ENCODE measurements around the gene LDAH.

Gene LDAH

GRCh38 chr2:20682167-20682920 lies 140.6 kb downstream of the LDAH start:
- DNase-seq (ENCODE audit: low read depth), result no peak

DNA sequence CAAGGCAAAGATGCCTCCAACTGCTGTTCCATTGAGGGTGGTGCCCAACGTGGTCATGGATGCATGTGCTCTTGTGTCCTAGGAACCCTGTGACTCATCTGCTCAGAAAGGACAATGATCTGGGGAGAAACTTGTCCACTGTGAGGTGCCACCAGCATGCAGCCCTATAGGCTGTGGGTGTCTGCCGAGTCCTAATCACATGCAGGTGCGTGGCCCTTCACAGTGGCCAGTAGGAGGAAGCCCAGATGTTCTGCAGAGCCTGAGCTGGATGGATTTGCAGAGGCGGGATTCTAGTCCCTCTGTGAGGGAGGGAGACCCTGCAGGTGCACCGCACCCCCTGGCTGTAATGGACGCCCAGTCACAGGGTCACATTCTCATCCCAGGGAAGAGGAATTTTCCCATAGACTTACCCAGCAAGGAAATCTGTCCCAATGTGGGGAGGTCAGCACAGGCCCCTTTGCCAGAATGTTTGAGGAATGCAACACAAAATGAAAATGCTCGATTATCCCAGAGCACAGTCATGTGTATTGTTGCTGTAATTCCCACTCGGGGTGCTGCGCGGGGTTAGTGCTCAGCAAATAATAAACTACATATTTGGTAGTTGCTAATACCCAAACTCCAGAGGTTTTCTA lies 142.0 kb downstream of the LDAH start:
- DNase-seq (ENCODE audit: low read depth), result no peak

GRCh38 chr2:20678780-20679179 lies 144.1 kb downstream of the LDAH start:
- no peak for DNase-seq (ENCODE audit: low read depth)

DNA sequence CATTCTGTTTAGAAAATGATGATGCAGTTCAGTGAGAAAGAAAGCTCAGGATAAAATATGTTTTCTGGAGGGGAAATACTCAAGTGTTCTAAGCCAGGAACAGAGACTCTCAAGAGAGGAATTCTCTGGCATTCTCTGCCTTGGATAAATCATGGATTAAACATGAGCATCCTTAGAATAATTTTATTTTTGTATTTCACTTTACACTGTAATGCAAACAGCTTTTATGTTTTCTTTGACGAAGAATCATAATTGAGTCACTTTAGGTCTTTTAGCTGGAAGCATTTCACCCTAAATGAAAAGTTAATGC lies 144.9 kb downstream of the LDAH start:
- DNase-seq (ENCODE audit: low read depth), result no peak

GRCh38 chr2:20677301-20678085 lies 145.4 kb downstream of the LDAH start:
- no peak for DNase-seq (ENCODE audit: low read depth)

DNA sequence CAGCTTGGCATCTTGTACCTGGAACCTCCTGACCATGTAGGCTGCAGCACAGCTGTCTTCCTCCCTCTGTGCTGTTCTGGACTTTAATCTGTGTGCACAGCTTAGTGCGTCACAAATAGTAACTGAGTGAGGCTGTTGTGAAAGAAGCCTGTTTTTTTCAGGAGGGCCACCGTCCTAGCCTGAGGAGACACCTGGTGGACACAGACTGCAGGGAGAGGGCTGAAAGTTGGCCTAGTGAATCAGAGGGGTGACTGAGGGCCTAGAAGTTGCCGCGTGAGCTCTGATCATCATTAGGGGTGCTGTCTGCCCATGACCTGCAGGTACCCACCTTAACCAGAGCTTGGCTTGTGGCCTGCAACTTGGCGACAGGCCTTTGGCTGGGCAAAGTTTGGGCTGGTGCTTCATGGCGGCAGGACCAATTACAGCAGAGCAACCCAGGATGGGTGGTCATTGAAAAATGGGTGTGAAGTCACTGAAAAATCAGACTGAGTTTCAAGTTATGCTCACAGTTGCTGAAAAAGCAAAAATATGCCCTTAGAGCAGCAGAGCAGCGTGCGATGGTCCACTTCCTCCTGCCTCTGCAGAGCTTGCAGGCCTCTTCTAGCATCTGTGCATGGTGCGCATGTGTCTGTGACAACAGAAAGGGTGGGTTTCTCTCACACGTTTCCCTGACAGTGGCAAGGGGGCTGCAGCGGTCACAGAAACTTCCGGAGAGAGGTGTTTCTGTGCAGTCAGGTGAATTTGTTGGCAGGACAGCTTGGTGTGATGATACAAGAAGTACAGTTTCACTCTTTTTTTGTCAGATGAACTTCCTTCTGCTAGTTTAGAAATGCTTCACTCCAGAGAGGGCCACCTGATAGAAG lies 146.3 kb downstream of the LDAH start:
- no peak for DNase-seq (ENCODE audit: low read depth)

GRCh38 chr2:20675701-20676352 lies 147.1 kb downstream of the LDAH start:
- no peak for DNase-seq (ENCODE audit: low read depth)

DNA sequence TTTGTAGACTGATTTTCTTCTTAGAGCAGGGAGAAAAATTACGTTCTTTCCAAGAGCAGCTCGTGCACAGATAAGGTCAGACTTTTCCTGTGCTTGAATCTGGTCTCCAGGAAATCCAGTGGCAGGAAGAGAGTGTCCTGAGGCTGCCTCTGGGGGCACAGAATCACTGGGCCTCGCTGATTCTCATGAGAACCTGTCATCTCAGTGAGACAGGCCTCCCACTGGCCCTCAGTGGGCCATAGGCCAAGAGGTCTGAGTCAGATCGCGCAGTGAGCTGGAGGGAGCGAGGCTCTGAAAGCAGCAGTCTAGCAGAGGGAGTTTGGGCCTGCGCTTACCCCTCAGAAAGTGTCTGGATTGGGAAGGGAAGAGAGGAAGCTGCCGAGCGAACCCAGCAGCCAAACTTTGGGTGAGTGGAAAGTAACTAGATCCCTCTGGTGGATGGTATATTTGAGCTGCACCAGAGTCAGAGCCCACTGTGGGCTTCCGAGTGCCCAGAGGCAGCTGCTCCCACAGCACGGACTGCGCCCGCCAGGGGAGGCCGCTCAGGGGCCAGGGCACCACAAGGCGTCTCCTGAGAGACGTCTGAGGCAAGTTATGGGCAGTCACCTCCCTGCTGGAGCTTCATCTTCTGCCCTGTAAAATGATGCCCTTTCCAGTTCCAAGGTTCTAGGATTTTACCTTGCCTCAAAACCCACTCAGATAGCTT lies 147.8 kb downstream of the LDAH start:
- DNase-seq (ENCODE audit: low read depth), result no peak

GRCh38 chr2:20674309-20674965 lies 148.5 kb downstream of the LDAH start:
- DNase-seq (ENCODE audit: low read depth), result no peak

DNA sequence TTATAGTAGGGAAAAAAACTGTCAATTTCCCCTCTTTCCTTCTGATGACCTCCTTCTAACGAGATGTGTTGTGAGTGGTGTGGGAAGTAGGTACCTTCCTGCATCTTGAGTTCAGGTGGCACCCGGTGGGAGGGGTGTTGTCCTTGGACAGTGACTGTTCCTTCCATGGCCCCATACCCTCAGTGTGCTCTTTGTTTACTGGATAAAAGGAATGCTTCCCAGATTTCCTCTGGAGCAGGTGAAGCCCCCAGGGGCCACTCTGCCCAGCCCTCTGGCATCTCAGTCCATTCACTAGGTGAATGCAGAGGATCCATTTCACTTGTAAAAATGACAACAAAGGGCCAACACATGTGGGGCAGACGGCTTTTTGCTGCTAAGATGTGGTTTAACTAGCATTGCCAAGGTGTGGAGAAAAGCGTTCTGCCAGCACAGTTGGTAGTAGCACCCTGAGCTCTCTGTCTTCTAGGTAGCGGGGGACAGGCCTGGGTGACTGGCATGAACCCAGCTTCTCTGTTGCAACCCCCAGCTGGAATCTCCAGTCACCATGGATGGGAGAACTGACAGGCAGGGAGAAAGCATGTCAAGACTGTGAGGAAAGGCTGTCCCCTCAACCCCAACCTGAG lies 149.1 kb downstream of the LDAH start:
- no peak for DNase-seq (ENCODE audit: low read depth)

GRCh38 chr2:20672201-20672951 lies 150.5 kb downstream of the LDAH start:
- no peak for DNase-seq (ENCODE audit: low read depth)

DNA sequence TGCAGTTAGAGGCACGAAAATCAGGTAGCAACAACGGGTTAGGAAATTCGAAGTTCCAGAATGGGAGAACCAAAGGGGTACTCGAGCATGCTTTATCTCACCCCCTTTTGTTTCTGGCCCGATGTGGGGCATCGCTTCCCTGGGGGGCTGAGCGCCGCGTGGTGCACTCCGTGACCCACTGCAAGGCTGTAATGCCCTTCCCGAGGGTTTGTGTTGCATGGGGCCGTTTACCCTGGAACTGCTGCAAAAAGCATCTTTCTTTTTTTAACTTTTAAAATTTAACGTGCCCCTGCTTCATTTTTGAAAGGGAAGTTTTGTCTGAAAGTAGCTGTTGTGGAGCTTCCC lies 151.2 kb downstream of the LDAH start:
- DNase-seq (ENCODE audit: low read depth), result no peak

DNA sequence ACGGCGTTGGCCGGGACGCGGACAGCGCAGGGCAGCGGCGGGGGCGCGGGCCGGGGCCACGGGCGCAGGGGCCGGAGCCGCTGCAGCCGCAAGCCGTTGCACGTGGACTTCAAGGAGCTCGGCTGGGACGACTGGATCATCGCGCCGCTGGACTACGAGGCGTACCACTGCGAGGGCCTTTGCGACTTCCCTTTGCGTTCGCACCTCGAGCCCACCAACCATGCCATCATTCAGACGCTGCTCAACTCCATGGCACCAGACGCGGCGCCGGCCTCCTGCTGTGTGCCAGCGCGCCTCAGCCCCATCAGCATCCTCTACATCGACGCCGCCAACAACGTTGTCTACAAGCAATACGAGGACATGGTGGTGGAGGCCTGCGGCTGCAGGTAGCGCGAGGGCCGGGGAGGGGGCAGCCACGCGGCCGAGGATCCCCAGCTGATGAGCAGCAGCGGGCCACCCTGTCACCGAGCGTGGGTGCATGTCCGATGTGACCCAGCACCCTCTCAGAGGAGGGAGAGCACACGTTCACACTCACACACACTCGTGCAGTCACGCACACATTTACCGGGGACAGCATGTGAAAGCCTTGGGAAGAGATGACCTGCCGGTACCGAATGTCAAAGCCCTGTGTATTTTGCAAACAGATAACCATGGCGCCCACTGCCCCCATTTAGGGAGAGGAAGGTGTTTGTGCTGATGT lies 151.7 kb downstream of the LDAH start:
- no peak for DNase-seq (ENCODE audit: low read depth)

- no peak for DNase-seq (ENCODE audit: low read depth)
These were observed 152.4 kb downstream of the LDAH start for GRCh38 chr2:20670315-20671035.

DNA sequence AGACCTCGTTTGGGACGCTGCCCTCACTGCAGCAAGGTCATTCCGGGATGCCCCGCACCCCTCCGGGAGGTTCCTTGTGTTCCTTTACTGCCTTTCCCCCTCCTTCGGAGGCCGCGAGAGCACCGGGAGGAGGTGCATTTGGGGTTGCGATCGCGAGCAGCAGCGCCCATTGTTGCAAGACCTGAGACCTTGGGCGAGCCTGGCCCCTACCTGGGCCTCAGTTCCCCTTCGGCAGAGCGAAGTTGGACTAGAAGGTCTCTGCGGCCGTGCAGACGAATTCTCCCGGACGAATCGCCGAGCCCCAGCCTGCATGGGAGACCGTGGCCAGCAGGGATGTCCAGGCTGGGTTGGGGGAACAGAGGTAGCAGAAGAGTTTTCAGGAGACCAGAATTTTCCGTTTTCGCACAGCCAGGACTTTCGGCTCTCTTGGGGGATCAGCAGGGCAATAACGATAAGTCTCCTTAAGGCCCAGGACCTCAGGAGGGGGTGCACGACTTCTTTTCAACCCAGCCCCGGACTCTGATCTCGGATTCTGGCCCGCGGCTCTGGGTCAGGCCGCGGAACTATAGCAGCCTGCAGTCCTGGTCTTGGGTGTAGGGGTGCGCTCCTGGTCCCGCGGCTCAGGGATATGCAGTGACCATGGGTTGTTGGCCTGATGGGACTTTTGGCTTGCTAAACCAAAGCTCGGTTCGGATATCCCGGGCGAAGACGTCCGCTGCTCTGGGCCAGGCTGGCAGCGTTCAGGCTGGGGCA lies 153.2 kb downstream of the LDAH start:
- DNase-seq (ENCODE audit: low read depth), result no peak

- no peak for DNase-seq (ENCODE audit: low read depth)
These were observed 153.9 kb downstream of the LDAH start for GRCh38 chr2:20668871-20669475.

GRCh38 chr2:20668451-20668850 lies 154.4 kb downstream of the LDAH start:
- DNase-seq (ENCODE audit: low read depth), result no peak

Data from stimulated activated CD8-positive, alpha-beta memory T cell treated with anti-CD3 and anti-CD28 coated beads, Interleukin-4, amount 100 ng/mL, for 24 hours (primary cell).